Measurements from ENCODE around the gene CRTAC1. TPM values are rescaled to one million over a fixed set of nuclear protein-coding genes. Genes with fewer than 3 reads are reported as not detected.

CRTAC1 gene
- total RNA-seq, 1 donor from 2014 or later: 0.06 TPM

DNA sequence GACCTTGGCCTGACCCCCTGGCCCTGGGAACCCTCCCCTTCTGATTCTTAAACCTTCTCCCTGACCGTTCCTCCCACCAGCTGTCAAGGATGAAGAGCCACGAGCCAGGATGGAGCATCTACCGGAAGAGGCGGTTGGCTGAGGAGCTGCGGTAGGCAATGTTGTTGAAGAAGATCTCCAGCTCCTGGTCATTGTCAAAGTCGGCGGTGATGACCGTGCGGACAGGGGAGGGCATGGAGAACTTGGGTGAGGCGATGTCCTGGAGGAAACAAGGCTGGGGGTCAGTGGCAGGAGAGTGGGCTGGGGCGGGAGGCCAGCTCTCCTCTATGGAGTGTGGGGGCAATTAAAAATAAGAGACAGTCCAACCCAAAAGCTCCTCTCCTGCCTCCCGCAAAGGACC lies 129.0 kb downstream of the CRTAC1 start:
- no peak for DNase-seq (ENCODE audit: low read depth)
- TF ChIP-seq, protein P1, sequence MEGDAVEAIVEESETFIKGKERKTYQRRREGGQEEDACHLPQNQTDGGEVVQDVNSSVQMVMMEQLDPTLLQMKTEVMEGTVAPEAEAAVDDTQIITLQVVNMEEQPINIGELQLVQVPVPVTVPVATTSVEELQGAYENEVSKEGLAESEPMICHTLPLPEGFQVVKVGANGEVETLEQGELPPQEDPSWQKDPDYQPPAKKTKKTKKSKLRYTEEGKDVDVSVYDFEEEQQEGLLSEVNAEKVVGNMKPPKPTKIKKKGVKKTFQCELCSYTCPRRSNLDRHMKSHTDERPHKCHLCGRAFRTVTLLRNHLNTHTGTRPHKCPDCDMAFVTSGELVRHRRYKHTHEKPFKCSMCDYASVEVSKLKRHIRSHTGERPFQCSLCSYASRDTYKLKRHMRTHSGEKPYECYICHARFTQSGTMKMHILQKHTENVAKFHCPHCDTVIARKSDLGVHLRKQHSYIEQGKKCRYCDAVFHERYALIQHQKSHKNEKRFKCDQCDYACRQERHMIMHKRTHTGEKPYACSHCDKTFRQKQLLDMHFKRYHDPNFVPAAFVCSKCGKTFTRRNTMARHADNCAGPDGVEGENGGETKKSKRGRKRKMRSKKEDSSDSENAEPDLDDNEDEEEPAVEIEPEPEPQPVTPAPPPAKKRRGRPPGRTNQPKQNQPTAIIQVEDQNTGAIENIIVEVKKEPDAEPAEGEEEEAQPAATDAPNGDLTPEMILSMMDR (conservative IDR thresholded peaks at IDR 0.05; ENCODE audit: low read depth, low read length): no peak
- no peak overlapping the region for H3K4me3 ChIP-seq (ENCODE audit: low read depth, low read length)

DNA sequence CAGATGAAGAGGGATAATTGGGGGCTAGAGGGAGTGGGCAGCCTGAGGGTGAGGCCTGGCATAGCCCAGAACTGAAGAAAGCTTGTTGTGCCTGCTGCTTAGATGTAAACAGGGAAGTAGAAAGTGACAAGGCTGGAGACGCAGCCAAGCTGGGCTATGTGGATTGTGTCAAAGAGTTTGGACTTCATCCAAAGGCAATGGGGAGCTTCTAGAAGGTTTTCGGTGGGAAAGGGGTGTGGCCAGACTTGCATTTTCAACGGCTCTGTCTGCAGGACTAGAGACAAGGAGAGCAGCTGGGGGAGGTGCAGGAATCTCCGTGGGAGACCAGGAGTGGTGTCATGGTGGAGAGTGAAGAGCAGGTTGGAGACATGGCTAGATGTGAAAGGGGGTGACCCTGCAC lies 132.0 kb downstream of the CRTAC1 start:
- H3K4me3 ChIP-seq (ENCODE audit: low read depth, low read length): no peak overlapping the region
- DNase-seq (ENCODE audit: low read depth): no peak
- TF ChIP-seq, protein P1 (conservative IDR thresholded peaks at IDR 0.05; ENCODE audit: low read depth, low read length): no peak

DNA sequence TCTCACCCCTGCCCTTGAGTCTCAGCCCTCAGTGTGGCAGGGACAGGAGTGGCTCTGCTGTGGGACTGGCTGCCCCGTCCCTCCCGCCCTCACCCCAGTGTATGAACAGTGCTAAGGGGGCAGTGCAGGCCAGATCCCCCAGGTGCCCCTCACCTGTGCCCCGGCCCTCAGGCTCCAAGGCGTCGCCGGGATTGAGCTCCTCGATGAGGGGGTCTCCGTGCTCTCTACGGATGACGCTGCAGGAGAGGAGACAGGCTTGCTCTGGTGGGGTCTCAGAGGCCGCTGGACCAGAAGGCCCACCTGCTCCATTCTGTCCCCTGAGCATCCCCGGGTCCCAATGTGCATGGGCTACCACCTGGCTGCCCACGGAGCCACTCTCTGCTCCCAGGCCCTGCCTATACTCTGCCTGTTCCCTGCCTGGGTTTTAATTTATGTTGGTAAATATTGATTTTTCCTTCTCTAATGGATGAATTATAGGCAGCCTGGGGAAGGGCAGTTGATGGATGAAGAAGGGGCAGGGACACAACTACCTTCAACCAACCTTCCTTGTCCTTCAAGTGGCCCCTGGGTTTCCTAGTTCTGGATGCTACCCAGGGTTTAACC lies 133.6 kb downstream of the CRTAC1 start:
- DNase-seq (ENCODE audit: low read depth): no peak
- TF ChIP-seq, protein P1 (conservative IDR thresholded peaks at IDR 0.05; ENCODE audit: low read depth, low read length): no peak
- no peak overlapping the region for H3K4me3 ChIP-seq (ENCODE audit: low read depth, low read length)

DNA sequence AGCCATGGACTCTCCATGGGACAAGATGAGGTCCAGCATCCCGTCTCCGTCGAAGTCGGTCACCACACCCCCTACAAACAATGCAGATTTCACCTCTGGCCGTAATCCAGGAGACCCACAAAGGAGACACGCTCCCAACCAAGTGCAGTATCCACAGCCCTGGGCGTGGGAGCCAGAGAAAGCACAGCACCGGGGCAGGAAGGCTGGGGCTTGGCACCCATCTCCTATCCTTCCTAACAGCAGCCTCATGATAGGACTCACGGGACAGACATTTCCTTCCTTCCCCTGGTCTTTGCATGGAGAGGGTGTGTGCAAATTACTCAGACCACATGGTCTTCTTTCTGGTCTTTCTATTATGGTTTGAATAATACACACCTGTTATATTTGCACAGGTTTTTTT lies 134.5 kb downstream of the CRTAC1 start:
- TF ChIP-seq, protein P1 (conservative IDR thresholded peaks at IDR 0.05; ENCODE audit: low read depth, low read length): no peak
- DNase-seq (ENCODE audit: low read depth): no peak

DNA sequence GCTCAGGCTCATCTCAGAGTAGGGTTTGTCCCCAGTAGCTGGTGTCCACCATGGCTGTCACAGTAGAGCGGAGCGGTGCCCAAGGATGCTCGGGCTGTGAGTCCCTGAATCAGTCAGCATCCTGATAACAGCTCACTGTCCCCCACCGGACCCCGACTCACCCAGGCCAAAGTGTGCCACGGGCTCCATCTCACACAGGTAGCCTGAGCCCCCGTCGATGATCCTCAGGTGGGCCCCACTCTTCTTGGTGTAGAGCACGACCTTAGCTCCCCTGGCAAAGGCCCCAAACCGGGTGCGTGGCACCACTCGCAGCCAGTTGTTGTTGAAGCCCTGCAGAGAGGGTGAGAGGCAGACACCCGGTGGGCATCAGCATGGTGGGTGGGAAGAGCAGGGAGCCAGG lies 135.3 kb downstream of the CRTAC1 start:
- DNase-seq (ENCODE audit: low read depth): no peak
- no peak overlapping the region for H3K4me3 ChIP-seq (ENCODE audit: low read depth, low read length)
- TF ChIP-seq, protein P1 (conservative IDR thresholded peaks at IDR 0.05; ENCODE audit: low read depth, low read length): no peak

More for the DNA sequence above, 134.5 kb downstream of the CRTAC1 start:
- no peak overlapping the region for H3K4me3 ChIP-seq (ENCODE audit: low read depth, low read length)

DNA sequence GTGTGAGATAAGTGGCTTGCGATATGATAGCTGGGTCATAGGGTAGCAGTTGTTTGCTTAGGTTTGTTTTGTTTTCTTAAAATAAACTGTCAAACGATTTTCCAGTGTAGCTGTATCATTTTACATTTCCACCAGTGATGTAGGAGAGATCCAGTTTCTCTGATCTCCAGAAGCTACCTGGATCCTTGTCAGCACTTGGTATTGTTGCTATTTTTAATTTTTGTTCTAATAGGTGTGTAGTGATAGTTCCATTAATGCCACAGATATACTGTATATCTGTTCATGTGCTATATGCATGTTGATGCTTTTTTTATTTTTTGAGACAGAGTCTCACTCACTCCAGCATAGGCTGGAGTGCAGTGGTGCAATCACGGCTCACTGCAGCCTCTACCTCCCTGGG lies 136.3 kb downstream of the CRTAC1 start:
- no peak for DNase-seq (ENCODE audit: low read depth)
- H3K4me3 ChIP-seq (ENCODE audit: low read depth, low read length): no peak overlapping the region
- TF ChIP-seq, protein P1 (conservative IDR thresholded peaks at IDR 0.05; ENCODE audit: low read depth, low read length): no peak

DNA sequence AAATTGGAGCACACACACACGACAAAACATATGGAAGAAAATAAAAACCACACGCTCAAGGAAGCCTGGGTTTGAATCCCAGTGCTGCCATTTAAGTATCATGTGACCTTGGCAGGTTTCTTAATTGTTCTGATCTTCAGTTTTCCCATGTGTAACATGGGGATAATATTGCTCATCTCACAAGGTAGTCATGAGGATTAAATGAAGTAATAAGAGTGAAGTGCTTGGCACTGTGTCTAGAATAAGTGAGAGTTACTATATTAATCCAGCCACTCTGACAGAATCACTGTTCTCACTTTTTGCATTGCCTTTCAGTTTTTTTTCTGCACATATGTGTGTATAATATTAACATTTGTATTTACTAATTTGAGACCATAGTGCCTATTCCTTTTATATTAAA lies 137.5 kb downstream of the CRTAC1 start:
- H3K4me3 ChIP-seq (ENCODE audit: low read depth, low read length): no peak overlapping the region
- DNase-seq (ENCODE audit: low read depth): no peak
- TF ChIP-seq, protein P1 (conservative IDR thresholded peaks at IDR 0.05; ENCODE audit: low read depth, low read length): no peak
